ENCODE results near the gene OPRM1.

OPRM1 gene

GRCh38 chr6:154243793-154244750, 205.0 kb downstream of the OPRM1 start:
- no peak for DNase-seq

GRCh38 chr6:154245506-154245905, 206.5 kb downstream of the OPRM1 start:
- DNase-seq, result no peak

- DNase-seq, result no peak
These were observed 207.7 kb downstream of the OPRM1 start for GRCh38 chr6:154246723-154247118.

DNA sequence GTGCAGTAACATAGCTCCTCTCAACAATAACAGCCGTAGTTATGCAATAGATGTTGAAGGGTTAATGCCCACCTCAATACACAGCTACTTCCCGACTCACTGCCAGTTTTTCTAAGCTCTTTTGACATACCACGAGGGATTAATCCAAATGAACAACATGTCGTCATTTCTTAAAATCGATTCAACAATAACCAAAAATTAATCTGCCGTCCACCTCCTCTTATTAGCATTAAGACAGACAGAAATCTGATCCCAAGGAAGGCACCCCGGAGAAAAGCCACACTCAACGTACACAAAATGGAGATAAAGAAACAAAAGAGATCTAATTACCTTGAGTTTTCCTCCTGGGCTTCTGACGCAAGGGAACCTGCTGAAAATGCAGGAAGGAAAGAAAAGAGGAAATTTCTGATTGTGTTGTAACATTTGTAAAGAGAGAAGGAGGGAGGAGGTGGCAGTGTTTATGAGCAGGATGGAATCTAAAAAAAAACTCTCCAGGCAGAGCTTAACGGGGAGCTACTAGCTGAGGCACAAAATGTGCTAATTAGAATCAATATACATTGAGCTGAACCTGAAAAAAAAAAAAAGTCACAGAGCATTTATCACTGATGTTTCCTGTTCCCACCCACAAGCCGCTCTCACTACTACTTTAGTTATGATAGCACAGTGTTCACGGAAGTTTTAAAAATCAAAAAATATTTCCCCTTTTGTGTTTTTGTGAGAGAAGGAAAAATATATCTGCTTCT, 208.2 kb downstream of the OPRM1 start:
- DNase-seq, result no peak

- peak; percentile 39 for DNase-seq
These were observed 210.7 kb downstream of the OPRM1 start for GRCh38 chr6:154249499-154250298.

- no peak for DNase-seq
These were observed 212.1 kb downstream of the OPRM1 start for GRCh38 chr6:154251116-154251515.

DNA sequence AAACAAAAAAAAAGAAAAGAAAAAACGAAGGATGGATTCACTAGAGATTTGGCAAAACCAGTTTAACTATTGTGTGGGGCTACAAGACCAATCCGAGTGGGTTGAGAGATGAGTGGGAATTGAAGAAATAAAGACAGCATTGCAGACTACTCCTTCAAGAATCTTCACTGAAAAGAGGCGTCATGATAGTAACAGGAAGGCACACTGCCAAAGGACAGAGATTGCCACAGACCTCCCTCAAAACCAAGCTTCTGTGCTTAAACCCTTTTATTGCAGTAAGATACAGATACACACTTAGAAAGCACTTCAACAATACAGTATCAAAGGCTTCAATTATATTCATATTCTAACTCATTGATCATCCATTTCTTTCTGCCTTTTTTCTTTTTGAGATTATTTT, 213.6 kb downstream of the OPRM1 start:
- DNase-seq, result no peak

DNA sequence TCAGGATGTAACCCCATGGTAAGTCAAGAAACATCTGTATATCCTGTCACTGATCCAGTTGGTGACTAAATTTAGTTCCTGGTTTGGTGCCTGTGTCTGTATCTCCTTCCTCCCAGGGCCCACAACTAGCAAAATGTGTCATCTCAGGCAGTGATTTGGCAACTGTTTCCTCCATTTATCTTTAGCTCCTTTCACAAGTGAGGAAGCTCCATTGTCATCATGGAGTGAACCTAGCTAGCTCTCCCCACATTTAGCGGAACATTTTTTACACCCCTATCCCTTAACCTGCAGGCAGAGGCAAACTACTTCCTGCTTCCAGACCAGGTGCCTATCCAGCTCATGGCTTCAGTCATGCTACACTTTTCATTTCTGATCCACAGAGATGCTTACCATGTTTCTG, 218.0 kb downstream of the OPRM1 start:
- no peak for DNase-seq

GRCh38 chr6:154258064-154258757, 219.2 kb downstream of the OPRM1 start:
- DNase-seq, result no peak

DNA sequence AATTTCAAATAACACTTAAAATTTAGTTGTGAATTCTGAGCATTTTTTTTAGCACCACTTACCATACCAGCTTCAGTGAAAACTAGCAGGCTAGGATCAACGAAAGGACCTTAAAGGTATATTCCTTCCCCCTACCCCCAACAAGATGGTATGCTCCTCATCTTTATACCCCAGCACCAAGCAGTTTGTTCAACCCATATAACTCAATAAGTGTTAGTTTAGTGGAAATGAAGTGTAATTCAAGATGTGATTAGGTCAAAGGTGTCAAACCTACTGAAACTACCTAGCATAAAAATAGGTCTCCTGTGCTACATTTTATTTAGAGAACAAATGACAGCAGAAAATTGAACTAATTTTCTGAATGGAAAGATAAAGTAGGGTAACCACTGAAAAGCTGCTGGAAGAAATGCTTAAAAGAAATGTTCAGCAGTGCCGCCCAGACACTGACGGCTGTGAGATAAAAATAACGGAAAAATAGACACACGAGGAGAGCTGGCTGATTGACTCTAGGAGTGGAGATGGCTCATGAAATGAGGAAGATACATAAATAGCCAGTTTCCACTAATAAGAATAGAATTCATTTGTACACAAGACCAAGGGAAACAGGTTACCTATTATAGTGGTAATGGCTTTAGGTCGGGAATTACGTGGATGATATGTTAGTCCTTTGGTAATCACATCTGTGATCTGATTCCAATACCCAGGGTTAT, 222.8 kb downstream of the OPRM1 start:
- no peak for DNase-seq

DNA sequence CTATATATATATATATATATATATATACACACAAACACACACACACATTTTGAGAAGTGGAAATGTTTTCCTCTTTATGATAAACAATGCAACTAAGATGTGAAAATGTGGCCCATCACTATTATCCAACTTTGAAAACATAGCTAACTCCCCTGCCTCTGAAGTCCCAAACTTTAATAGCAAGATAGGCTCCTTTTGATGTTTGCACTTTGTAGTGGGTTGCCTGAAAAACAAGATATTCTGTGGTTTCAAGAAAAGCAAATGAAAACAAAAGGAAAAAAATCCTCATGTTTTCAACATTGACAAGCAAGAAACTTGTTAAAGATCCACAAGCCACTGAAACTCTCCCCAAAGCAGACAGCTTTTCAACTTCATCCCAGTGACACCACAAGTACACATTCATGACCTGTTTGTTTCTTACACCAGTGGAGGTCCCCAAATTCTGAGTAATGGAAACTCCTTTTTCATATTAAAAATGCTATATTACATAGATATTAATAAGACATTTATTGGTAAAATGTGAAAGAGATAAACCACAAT, 227.6 kb downstream of the OPRM1 start:
- no peak for DNase-seq

- DNase-seq, result no peak
These were observed 228.6 kb downstream of the OPRM1 start for GRCh38 chr6:154267508-154268106.

- no peak for DNase-seq
These were observed 229.4 kb downstream of the OPRM1 start for GRCh38 chr6:154268486-154268885.

DNA sequence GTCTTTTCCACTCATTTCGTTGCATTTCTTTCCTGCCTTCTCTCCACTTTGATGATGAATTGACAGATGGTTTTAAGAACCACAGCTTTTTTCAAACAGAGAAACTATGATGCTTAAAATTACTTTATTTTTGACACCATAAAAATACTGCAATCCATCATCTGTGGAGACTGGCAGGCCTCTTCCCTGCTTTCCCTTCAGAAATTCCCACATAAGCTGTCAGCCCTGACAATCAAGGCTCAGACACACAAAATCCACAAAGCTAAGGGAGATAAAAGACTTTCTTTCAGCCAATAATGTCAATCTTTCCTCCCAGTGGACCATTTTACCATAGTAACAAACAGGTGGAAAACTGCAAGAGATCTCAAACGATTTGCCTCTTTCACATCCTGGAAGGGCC, 235.1 kb downstream of the OPRM1 start:
- DNase-seq, result no peak

GRCh38 chr6:154276810-154277628, 238.0 kb downstream of the OPRM1 start:
- DNase-seq, result no peak

DNA sequence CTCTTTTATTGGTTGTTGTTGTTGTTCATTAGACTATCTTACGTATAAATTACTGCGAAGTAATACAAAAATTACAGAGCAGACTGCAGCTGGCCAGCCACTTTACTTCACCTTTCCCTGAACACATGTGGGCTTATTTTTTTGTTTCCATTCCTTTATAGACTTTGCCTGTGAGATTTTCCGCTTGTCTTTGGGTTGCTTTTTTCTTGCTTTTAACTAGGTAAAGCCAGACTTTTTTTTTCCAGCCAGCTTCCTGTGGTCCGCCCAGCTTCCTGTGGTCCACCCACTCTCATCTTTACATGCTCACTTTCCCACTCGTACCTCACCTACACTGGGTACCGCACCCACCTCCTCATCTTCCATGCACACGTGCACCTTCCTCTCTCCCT, 238.6 kb downstream of the OPRM1 start:
- DNase-seq, result no peak

- DNase-seq, result no peak
These were observed 241.5 kb downstream of the OPRM1 start for GRCh38 chr6:154280521-154280920.

DNA sequence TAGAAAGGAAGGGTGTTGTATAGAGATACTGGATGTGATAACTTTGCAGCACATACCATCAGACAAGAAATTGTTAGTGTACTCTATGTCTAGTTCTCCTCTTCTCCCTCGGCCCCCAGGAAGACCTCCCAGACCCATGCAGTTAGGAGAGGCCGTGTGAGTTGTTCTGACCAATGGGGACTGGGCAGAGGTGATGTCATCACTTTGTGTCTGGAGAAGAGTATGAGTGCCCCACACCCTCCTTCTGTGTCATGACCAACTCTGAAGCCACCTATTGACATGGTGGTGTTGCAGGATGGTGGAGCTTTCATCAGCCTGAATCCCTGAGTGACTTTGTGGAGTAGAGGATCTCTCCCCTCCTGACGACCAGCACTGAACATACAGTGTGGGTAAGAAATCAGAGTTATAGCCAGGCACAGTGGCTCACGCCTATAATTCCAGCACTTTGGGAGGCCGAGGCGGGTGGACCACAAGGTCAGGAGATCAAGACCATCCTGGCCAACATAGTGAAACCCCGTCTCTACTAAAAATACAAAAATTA, 245.3 kb downstream of the OPRM1 start:
- no peak for DNase-seq

DNA sequence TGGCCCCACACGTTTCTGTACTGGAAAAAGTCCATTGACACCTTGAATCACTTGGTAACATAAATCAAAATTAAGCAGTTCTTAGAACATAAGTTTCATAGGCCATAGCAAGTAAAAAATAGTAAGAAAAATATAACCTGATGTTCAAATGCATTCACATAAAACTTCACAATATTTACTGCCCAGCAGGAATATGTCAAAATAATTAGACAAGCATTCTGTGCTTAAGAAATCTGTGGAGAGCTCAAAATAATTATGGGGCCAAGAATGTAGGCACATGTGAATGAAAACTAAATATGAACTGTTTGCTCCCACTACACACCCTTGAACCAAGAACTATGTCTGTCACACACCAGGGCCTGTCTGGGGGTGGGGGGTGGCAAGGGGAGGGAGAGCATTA, 246.8 kb downstream of the OPRM1 start:
- DNase-seq, result no peak

All from activated T-cell treated with anti-CD3 and anti-CD28 coated beads, Interleukin-2, amount 50 U/mL, for 1 hour (primary cell).